ENCODE data around the gene RXFP2.

GRCh38 chr13:31848621-31849020 is 109.3 kb downstream of the RXFP2 start:
- TF ChIP-seq ZFP41 (tag by site-specific recombination; IDR thresholded peaks at IDR 0.05; ENCODE audit: borderline replicate concordance) = no peak
- TF ChIP-seq CTCF (tag by site-specific recombination; IDR thresholded peaks at IDR 0.05) = no peak
- TF ChIP-seq ZNF501 (tag by site-specific recombination; IDR thresholded peaks at IDR 0.05) = no peak
- no peak for TF ChIP-seq REST (tag by site-specific recombination; IDR thresholded peaks at IDR 0.05)
- TF ChIP-seq ZNF654 (tag by site-specific recombination; IDR thresholded peaks at IDR 0.05; ENCODE audit: low read depth) = no peak
- no peak for TF ChIP-seq ZNF10 (tag by site-specific recombination; IDR thresholded peaks at IDR 0.05)
- TF ChIP-seq BCL11A (tag by site-specific recombination; IDR thresholded peaks at IDR 0.05; ENCODE audit: low read depth) = no peak
- TF ChIP-seq ZNF274 (IDR thresholded peaks at IDR 0.05; ENCODE audit: low read length) = no peak
- TF ChIP-seq ZNF274 (tag by site-specific recombination; IDR thresholded peaks at IDR 0.05; ENCODE audit: borderline replicate concordance) = no peak
- no peak for TF ChIP-seq TCF7L2 (IDR thresholded peaks at IDR 0.05; ENCODE audit: borderline replicate concordance, low read depth, low read length)
- no peak for TF ChIP-seq PATZ1 (tag by site-specific recombination; IDR thresholded peaks at IDR 0.05)
